ENCODE results near the gene COL1A2.

DNA sequence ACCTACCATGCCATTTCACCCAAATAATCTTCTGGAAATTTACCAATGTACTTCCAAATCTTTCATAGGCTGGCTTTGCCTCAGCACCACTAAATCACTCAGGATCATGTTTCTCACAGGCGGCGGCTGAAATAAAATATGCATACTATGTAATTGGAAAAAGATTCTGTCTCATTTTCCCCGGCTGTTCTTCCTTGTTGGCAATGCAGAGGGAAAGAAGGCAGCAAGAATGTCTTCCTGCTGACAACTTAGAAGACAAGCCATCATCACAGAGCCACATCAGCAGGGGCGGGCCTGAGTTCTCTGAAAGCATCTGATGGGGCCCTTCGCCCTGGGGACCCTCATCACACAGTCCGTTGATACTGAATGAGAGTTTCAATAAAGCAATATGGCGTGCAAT lies 39.2 kb upstream of the COL1A2 start:
- TF ChIP-seq SP1 (IDR thresholded peaks at IDR 0.05; ENCODE audit: low read depth, low read length) = no peak
- TF ChIP-seq GABPA (IDR thresholded peaks at IDR 0.05; ENCODE audit: borderline replicate concordance, insufficient read depth, low read length) = no peak
- TF ChIP-seq, protein P1, sequence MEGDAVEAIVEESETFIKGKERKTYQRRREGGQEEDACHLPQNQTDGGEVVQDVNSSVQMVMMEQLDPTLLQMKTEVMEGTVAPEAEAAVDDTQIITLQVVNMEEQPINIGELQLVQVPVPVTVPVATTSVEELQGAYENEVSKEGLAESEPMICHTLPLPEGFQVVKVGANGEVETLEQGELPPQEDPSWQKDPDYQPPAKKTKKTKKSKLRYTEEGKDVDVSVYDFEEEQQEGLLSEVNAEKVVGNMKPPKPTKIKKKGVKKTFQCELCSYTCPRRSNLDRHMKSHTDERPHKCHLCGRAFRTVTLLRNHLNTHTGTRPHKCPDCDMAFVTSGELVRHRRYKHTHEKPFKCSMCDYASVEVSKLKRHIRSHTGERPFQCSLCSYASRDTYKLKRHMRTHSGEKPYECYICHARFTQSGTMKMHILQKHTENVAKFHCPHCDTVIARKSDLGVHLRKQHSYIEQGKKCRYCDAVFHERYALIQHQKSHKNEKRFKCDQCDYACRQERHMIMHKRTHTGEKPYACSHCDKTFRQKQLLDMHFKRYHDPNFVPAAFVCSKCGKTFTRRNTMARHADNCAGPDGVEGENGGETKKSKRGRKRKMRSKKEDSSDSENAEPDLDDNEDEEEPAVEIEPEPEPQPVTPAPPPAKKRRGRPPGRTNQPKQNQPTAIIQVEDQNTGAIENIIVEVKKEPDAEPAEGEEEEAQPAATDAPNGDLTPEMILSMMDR (IDR thresholded peaks at IDR 0.05; ENCODE audit: control extremely low read depth in 1 of 3, insufficient read depth in 1 of 3, low read depth in 1 of 3, low read length in 3 of 3) = no peak
- no peak for TF ChIP-seq SAP30 (IDR thresholded peaks at IDR 0.05; ENCODE audit: insufficient read depth, insufficient replicate concordance, low read length)
- TF ChIP-seq EP300 (IDR thresholded peaks at IDR 0.05; ENCODE audit: borderline replicate concordance in 1 of 2, low read depth in 2 of 2, low read length in 2 of 2) = no peak
- no peak for TF ChIP-seq SUZ12 (IDR thresholded peaks at IDR 0.05; ENCODE audit: low read length)
- TF ChIP-seq TEAD4 (IDR thresholded peaks at IDR 0.05; ENCODE audit: low read depth, low read length) = no peak
